ENCODE data around the gene FAM168B.
A peak's percentile ranks its signal among the peaks of the same experiment; 100 is the strongest.

Gene FAM168B

DNA sequence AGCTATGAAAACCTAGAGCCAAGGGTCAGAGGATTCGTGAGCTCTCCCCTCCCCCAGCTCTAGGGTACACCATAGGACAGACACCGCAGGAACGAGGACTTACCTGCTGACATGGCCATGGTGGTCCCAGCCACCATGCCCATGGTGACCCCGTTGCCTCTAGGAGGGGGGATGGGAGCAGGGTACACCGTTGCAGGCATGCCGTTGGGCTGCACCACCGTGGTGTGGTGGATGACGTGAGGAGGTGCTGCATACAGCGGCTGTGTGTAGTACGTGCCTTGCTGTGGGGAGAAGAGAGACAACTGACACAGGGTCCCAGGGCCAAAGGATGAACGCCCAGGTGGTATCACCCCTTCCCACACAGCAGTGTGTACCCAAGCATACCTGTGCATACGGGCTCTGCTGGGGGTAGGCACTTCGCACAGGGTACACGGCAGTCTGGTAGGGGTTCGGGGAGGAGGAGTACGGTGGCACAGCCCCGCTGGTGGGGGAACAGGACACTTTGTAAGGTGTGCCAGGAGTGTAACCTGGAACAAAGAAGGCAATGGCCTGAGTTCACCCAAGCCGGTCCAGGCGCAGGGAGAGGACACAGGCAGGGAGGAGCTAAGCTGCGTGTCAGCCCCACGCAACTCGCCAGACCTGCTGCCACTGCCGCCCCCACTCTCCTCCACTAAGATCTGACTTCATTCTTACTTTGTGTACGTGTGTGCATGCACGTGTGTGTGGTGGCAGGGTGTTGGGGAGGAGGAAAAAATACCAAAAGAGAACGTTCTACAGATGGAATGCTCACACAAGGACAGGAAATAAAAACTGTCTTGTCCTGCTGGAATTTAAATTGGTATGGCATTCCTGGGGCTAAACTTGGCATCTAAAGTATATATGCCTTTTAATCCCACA, 37.8 kb downstream of the FAM168B start:
- DNase-seq = peak; percentile 16
- H3K4me3 ChIP-seq (ENCODE audit: low read depth, low read length) = no peak overlapping the region
- H3K27ac ChIP-seq = no peak overlapping the region
- H3K36me3 ChIP-seq (replicated peaks) = peaks cover 51% of the 10 kb centered on the region
- no peaks in the 10 kb centered on the region for H3K27me3 ChIP-seq (replicated peaks)
- TF ChIP-seq, protein P1, sequence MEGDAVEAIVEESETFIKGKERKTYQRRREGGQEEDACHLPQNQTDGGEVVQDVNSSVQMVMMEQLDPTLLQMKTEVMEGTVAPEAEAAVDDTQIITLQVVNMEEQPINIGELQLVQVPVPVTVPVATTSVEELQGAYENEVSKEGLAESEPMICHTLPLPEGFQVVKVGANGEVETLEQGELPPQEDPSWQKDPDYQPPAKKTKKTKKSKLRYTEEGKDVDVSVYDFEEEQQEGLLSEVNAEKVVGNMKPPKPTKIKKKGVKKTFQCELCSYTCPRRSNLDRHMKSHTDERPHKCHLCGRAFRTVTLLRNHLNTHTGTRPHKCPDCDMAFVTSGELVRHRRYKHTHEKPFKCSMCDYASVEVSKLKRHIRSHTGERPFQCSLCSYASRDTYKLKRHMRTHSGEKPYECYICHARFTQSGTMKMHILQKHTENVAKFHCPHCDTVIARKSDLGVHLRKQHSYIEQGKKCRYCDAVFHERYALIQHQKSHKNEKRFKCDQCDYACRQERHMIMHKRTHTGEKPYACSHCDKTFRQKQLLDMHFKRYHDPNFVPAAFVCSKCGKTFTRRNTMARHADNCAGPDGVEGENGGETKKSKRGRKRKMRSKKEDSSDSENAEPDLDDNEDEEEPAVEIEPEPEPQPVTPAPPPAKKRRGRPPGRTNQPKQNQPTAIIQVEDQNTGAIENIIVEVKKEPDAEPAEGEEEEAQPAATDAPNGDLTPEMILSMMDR (IDR thresholded peaks at IDR 0.05; ENCODE audit: low read depth, low read length, missing control alignments) = no peak
- in situ Hi-C loops (cut with HindIII; ENCODE audit: low pct_ligation_motif_present, low sequenced_read_pairs) = no loop called here

DNA sequence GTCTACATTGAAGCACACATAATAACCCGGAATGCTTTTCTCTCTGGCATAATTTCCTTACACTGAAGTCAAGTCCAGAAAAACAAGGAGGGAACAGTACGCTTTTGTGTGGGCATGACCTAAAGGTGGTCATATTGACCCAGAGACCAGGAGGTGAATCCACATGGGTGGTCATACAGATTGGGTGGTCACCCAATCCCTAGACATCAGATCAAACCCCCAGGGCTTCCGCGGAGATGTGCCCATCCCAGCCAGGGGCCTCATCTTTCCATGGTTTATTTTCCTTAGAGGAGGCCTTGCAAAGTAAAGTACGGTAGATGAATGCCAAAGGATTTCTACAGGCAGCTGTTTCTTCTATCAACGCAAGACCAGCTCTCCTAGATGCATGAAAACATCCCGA, 38.8 kb downstream of the FAM168B start:
- no peak for DNase-seq
- in situ Hi-C loops (cut with HindIII; ENCODE audit: low pct_ligation_motif_present, low sequenced_read_pairs) = no loop called here
- peaks cover 55% of the 10 kb centered on the region for H3K36me3 ChIP-seq (replicated peaks)
- H3K4me3 ChIP-seq (ENCODE audit: low read depth, low read length) = no peak overlapping the region
- TF ChIP-seq, protein P1 (IDR thresholded peaks at IDR 0.05; ENCODE audit: low read depth, low read length, missing control alignments) = no peak
- H3K27ac ChIP-seq = no peak overlapping the region
- no peaks in the 10 kb centered on the region for H3K27me3 ChIP-seq (replicated peaks)

DNA sequence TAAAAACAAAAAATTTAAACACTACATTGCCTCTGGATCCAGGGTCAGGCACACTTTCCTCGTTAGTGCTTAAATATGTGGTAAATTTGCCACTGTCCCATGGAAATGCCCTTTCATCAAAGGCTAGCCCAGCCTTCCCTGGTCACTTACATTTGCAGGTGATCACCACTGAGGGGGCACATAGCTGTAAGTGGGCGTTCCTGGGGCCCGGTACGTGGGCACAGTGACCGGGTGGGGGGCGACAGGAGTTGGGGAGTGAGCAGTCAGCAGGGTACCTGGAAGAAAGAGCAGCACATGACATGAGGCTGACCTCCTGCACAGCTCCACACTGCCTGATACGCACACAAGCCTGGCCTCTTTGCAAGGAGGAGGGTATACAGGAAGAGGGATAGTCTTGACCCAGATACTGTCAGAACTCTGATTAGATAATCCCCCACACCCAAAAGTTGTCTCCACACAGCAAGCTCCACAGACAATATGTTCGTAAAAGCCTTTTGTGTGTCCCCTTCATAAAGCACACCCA, 40.5 kb downstream of the FAM168B start:
- no peak overlapping the region for H3K27ac ChIP-seq
- peaks cover 63% of the 10 kb centered on the region for H3K36me3 ChIP-seq (replicated peaks)
- in situ Hi-C loops (cut with HindIII; ENCODE audit: low pct_ligation_motif_present, low sequenced_read_pairs) = no loop called here
- no peaks in the 10 kb centered on the region for H3K27me3 ChIP-seq (replicated peaks)
- H3K4me3 ChIP-seq (ENCODE audit: low read depth, low read length) = no peak overlapping the region
- DNase-seq = no peak
- TF ChIP-seq, protein P1 (IDR thresholded peaks at IDR 0.05; ENCODE audit: low read depth, low read length, missing control alignments) = no peak

DNA sequence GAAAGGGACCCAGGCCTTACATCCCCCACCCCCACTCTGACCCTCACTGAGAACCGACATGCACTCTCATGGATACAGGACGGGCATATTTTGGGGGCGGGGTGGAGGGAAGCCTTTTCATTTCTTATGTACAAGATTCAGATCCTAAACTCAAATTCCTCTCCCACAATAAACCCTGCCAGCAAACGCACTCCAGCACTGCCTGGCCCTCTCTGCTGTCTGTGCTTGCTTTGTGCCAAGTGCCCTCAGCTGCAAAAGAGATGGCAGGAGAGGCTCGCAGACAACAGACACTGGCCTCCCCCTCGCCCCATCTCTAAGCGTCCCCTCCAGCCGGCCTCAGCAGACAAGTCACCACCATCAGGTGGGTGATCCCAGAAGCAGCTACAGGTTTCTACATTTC, 42.4 kb downstream of the FAM168B start:
- TF ChIP-seq, protein P1 (IDR thresholded peaks at IDR 0.05; ENCODE audit: low read depth, low read length, missing control alignments) = no peak
- DNase-seq = no peak
- H3K4me3 ChIP-seq (ENCODE audit: low read depth, low read length) = no peak overlapping the region
- peaks cover 74% of the 10 kb centered on the region for H3K36me3 ChIP-seq (replicated peaks)
- no peaks in the 10 kb centered on the region for H3K27me3 ChIP-seq (replicated peaks)
- in situ Hi-C loops (cut with HindIII; ENCODE audit: low pct_ligation_motif_present, low sequenced_read_pairs) = no loop called here
- no peak overlapping the region for H3K27ac ChIP-seq

DNA sequence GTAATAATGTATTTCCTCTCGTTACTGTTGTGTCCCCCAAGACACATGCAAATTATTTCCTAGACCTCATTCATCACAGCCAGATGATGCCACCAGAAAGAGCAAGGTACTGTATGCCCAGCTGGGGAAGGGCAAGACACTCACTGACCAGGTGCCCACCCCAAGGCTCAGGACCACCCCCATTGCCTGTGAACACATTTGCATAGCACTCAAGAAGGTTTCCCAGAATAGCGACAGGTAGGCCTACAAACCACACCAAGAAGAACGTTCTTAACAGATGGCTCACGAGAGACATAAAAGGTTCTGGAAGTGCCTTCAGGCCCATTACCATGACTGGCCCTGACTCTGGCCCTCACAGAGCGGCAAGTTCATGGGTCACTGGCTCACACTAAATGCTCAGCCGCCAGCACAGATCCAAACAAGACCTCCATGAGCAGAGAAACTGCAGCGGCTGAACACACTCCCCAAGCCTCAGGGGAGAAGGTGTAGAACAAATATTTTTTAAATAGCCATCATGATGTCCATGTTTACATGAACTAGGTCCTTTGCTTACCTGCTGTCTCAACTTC, 44.0 kb downstream of the FAM168B start:
- H3K4me3 ChIP-seq (ENCODE audit: low read depth, low read length) = no peak overlapping the region
- TF ChIP-seq, protein P1 (IDR thresholded peaks at IDR 0.05; ENCODE audit: low read depth, low read length, missing control alignments) = no peak
- in situ Hi-C loops (cut with HindIII; ENCODE audit: low pct_ligation_motif_present, low sequenced_read_pairs) = no loop called here
- H3K27me3 ChIP-seq (replicated peaks) = no peaks in the 10 kb centered on the region
- H3K36me3 ChIP-seq (replicated peaks) = peaks cover 61% of the 10 kb centered on the region
- H3K27ac ChIP-seq = no peak overlapping the region
- no peak for DNase-seq
